ENCODE results near the gene COX4I1. TPM values are rescaled to one million over a fixed set of nuclear protein-coding genes. Genes with fewer than 3 reads are reported as not detected.
"Not testable (repeated sequence)": the region's sequence is repeated elsewhere in the genome, so short reads cannot be mapped to it uniquely, and the experiment has no call there.

The COX4I1 gene
- total RNA-seq, 2 experiments from 2014 or later: 524 to 548 TPM

- no peak for DNase-seq
- H3K36me3 Mint-ChIP-seq: no peaks in the 10 kb centered on the region
- H3K27ac Mint-ChIP-seq: no peak overlapping the region
- H3K4me1 Mint-ChIP-seq: peaks cover 2% of the 10 kb centered on the region
- peaks cover 61% of the 10 kb centered on the region for H3K27me3 Mint-ChIP-seq
- peaks cover 2% of the 10 kb centered on the region for H3K9me3 Mint-ChIP-seq
- H3K4me3 Mint-ChIP-seq: no peak overlapping the region
Observed at GRCh38 chr16:85834741-85835140, 35.2 kb downstream of the COX4I1 start.

DNA sequence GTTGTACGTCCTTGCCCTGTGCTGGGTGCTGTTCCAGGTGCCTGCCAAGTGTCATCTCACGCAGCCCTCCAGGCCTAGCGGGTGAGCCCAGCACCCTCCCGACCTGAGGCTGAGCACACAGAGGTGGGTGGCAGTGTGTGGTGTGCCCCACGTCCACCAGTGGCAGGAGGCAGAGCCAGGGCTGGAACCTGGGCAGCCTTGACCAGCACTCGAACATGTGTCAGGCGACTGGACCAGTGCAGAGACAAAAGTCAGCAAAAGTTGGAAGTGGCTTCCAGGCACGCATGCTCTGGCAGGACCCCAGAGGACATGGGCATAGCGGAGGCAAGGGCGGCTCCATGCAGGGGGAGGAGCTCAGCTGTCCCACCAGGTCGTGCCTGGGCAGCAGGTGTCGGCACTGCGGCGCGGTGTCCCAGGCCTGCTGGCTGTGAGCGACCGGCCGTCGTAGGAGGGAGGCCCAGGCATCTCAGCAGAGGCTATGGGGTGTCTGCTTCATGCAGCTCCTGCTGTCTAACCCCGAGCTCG is 35.8 kb downstream of the COX4I1 start:
- peaks cover 2% of the 10 kb centered on the region for H3K9me3 Mint-ChIP-seq
- H3K4me3 Mint-ChIP-seq: no peak overlapping the region
- peaks cover 2% of the 10 kb centered on the region for H3K4me1 Mint-ChIP-seq
- no peak for DNase-seq
- H3K36me3 Mint-ChIP-seq: no peaks in the 10 kb centered on the region
- H3K27ac Mint-ChIP-seq: no peak overlapping the region
- H3K27me3 Mint-ChIP-seq: peaks cover 56% of the 10 kb centered on the region

DNA sequence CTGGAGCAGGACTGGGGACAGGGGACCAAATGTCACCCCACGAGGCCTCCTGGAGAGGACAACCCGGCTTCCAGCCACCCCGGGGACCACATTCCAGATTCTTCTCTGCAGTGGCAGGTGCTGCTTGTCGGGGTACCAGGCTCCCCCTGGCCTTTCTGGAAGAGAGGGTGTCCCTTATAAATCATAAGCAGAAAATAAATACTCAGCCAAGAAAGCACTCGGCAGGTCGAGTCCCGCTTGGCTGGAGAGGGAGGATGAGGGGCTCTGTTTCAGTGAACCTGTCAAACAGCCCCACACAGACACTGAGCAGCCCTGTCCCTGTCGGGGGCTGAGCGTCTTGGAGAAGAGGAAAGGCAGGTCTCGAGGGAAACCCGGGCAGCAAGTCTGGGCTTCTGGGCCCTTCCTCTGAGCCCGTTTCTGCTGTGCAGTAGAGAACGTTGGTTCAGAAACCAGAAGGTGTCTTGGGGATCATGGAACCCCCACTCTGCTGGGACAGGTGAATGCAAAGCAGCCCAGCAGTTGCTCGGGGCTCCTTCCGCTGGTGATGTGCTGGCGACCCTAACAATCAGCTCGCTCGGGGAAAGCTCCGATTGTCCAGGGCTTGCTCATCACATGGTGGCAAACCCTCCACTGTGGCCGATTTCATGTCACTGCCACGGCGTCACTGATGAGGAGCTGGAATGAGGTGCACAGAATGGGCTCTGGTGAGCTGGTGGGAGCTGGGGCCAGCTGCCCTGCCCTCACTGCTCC is 36.6 kb downstream of the COX4I1 start:
- peaks cover 47% of the 10 kb centered on the region for H3K27me3 Mint-ChIP-seq
- no peak for DNase-seq
- H3K4me3 Mint-ChIP-seq: no peak overlapping the region
- no peaks in the 10 kb centered on the region for H3K36me3 Mint-ChIP-seq
- peaks cover 2% of the 10 kb centered on the region for H3K9me3 Mint-ChIP-seq
- no peak overlapping the region for H3K27ac Mint-ChIP-seq
- H3K4me1 Mint-ChIP-seq: no peaks in the 10 kb centered on the region

DNA sequence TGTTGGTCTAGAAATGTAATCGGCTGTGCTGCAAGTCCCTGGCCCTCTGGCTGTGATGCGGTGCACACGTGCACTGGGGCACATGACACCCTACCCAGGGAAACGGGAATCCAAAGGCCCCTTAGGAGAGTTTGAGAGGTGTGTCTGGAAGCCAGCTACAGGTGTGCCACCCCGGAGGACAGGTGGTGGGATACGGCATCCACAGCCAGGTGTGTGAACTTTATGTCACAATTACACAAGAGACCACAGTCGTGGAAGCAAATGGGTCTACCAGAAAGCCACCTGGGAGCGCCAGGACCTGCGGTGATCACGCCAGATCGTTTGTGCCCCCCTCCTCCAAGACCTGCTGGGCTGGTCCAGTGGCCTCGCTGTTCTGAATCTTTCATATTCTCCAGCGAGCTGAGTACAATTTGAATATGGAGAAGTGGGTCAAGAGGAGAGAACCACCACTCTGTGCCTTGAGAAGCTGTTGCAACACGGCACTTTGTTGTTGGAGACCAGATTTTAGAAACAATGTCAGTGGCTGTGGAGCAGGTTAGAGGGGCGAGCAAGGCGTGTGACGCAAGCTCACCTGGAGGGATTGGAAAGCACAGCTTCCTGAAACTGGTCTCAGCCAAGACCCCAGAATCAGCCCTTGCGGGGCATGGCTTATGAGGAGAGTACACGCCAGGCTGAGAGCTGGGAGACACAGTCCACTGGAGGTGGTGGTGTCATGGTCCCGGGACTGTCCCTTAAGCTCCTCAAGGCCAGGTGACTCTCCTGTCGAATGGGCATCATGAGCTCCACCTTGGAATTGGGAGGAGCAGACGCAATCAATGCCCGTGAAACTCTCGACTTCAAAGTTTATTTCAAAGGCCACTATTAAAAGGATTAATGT is 37.4 kb downstream of the COX4I1 start:
- no peak for DNase-seq
- H3K4me3 Mint-ChIP-seq: no peak overlapping the region
- peaks cover 39% of the 10 kb centered on the region for H3K27me3 Mint-ChIP-seq
- H3K9me3 Mint-ChIP-seq: peaks cover 2% of the 10 kb centered on the region
- H3K27ac Mint-ChIP-seq: no peak overlapping the region
- no peaks in the 10 kb centered on the region for H3K36me3 Mint-ChIP-seq
- no peaks in the 10 kb centered on the region for H3K4me1 Mint-ChIP-seq

GRCh38 chr16:85837654-85838053 is 38.2 kb downstream of the COX4I1 start:
- DNase-seq, H3K9me3 Mint-ChIP-seq, H3K4me1 Mint-ChIP-seq, H3K36me3 Mint-ChIP-seq, H3K4me3 Mint-ChIP-seq, H3K27ac Mint-ChIP-seq: not testable (repeated sequence)
- peaks cover 32% of the 10 kb centered on the region for H3K27me3 Mint-ChIP-seq

GRCh38 chr16:85838381-85838780 is 38.9 kb downstream of the COX4I1 start:
- no peaks in the 10 kb centered on the region for H3K36me3 Mint-ChIP-seq
- no peak overlapping the region for H3K27ac Mint-ChIP-seq
- H3K4me3 Mint-ChIP-seq: no peak overlapping the region
- no peaks in the 10 kb centered on the region for H3K4me1 Mint-ChIP-seq
- DNase-seq: no peak
- peaks cover 25% of the 10 kb centered on the region for H3K27me3 Mint-ChIP-seq
- peaks cover 2% of the 10 kb centered on the region for H3K9me3 Mint-ChIP-seq

GRCh38 chr16:85838876-85839585 is 39.5 kb downstream of the COX4I1 start:
- no peak overlapping the region for H3K27ac Mint-ChIP-seq
- no peaks in the 10 kb centered on the region for H3K36me3 Mint-ChIP-seq
- no peak overlapping the region for H3K4me3 Mint-ChIP-seq
- no peaks in the 10 kb centered on the region for H3K9me3 Mint-ChIP-seq
- no peak for DNase-seq
- peaks cover 19% of the 10 kb centered on the region for H3K27me3 Mint-ChIP-seq
- no peaks in the 10 kb centered on the region for H3K4me1 Mint-ChIP-seq

GRCh38 chr16:85839681-85840240 is 40.3 kb downstream of the COX4I1 start:
- no peak overlapping the region for H3K27ac Mint-ChIP-seq
- H3K27me3 Mint-ChIP-seq: peaks cover 25% of the 10 kb centered on the region
- DNase-seq: no peak
- H3K9me3 Mint-ChIP-seq: no peaks in the 10 kb centered on the region
- no peaks in the 10 kb centered on the region for H3K36me3 Mint-ChIP-seq
- peaks cover 6% of the 10 kb centered on the region for H3K4me1 Mint-ChIP-seq
- no peak overlapping the region for H3K4me3 Mint-ChIP-seq

GRCh38 chr16:85840395-85840794 is 40.9 kb downstream of the COX4I1 start:
- no peak for DNase-seq
- Mint-ChIP-seq H3K4me1 (peaks cover 9% of the 10 kb centered on the region), H3K9me3 (no peaks in the 10 kb centered on the region), H3K27me3 (peaks cover 26% of the 10 kb centered on the region), H3K36me3 (no peaks in the 10 kb centered on the region), H3K4me3 (no peak overlapping the region), H3K27ac (no peak overlapping the region)

- Mint-ChIP-seq H3K27ac (no peak overlapping the region), H3K4me3 (no peak overlapping the region), H3K36me3 (no peaks in the 10 kb centered on the region), H3K27me3 (peaks cover 25% of the 10 kb centered on the region), H3K9me3 (no peaks in the 10 kb centered on the region), H3K4me1 (peaks cover 9% of the 10 kb centered on the region)
- DNase-seq: no peak
Observed at GRCh38 chr16:85840801-85841200, 41.3 kb downstream of the COX4I1 start.

GRCh38 chr16:85842435-85842834 is 42.9 kb downstream of the COX4I1 start:
- Mint-ChIP-seq H3K27ac (no peak overlapping the region), H3K9me3 (no peaks in the 10 kb centered on the region), H3K36me3 (no peaks in the 10 kb centered on the region), H3K4me3 (no peak overlapping the region), H3K27me3 (peaks cover 30% of the 10 kb centered on the region), H3K4me1 (peaks cover 13% of the 10 kb centered on the region)
- no peak for DNase-seq

GRCh38 chr16:85842848-85843247 is 43.4 kb downstream of the COX4I1 start:
- Mint-ChIP-seq H3K9me3 (no peaks in the 10 kb centered on the region), H3K27ac (no peak overlapping the region), H3K36me3 (no peaks in the 10 kb centered on the region)

GRCh38 chr16:85843471-85844168 is 44.1 kb downstream of the COX4I1 start:
- no peak overlapping the region for H3K27ac Mint-ChIP-seq
- no peaks in the 10 kb centered on the region for H3K9me3 Mint-ChIP-seq
- no peaks in the 10 kb centered on the region for H3K36me3 Mint-ChIP-seq
- H3K4me3 Mint-ChIP-seq: no peak overlapping the region
- H3K4me1 Mint-ChIP-seq: peaks cover 15% of the 10 kb centered on the region
- no peak for DNase-seq
- H3K27me3 Mint-ChIP-seq: peaks cover 30% of the 10 kb centered on the region

More at GRCh38 chr16:85842848-85843247, 43.4 kb downstream of the COX4I1 start:
- peaks cover 15% of the 10 kb centered on the region for H3K4me1 Mint-ChIP-seq
- no peak overlapping the region for H3K4me3 Mint-ChIP-seq
- H3K27me3 Mint-ChIP-seq: peaks cover 28% of the 10 kb centered on the region
- no peak for DNase-seq

GRCh38 chr16:85844169-85844481 is 44.6 kb downstream of the COX4I1 start:
- Mint-ChIP-seq H3K4me3 (no peak overlapping the region), H3K4me1 (peaks cover 15% of the 10 kb centered on the region), H3K36me3 (no peaks in the 10 kb centered on the region), H3K27ac (no peak overlapping the region), H3K9me3 (no peaks in the 10 kb centered on the region), H3K27me3 (peaks cover 29% of the 10 kb centered on the region)
- DNase-seq: no peak
